ENCODE measurements around the gene DLL3.

Gene DLL3

GRCh38 chr19:39517432-39517831, 18.7 kb downstream of the DLL3 start:
- DNase-seq (ENCODE audit: low read depth): no peak

GRCh38 chr19:39518458-39518857, 19.7 kb downstream of the DLL3 start:
- no peak for DNase-seq (ENCODE audit: low read depth)

- DNase-seq (ENCODE audit: low read depth): no peak
Measured at GRCh38 chr19:39518975-39519374, 20.2 kb downstream of the DLL3 start.

GRCh38 chr19:39520541-39521484, 22.1 kb downstream of the DLL3 start:
- DNase-seq (ENCODE audit: low read depth): no peak

- DNase-seq (ENCODE audit: low read depth): no peak
Measured at GRCh38 chr19:39524495-39524894, 25.7 kb downstream of the DLL3 start.

- DNase-seq (ENCODE audit: low read depth): no peak
Measured at GRCh38 chr19:39525205-39525604, 26.5 kb downstream of the DLL3 start.

GRCh38 chr19:39531834-39532232, 33.1 kb downstream of the DLL3 start:
- DNase-seq (ENCODE audit: low read depth): no peak

- peak; percentile 90 for DNase-seq (ENCODE audit: low read depth)
Measured at GRCh38 chr19:39532233-39533002, 33.7 kb downstream of the DLL3 start, which contains the start of gene EID2B. EID2B (minus strand) TSS chr19:39532852; CDS start chr19:39532802, 50 bp downstream.

GRCh38 chr19:39533003-39533512, 34.3 kb downstream of the DLL3 start:
- DNase-seq (ENCODE audit: low read depth): no peak

GRCh38 chr19:39533791-39534190, 35.0 kb downstream of the DLL3 start:
- DNase-seq (ENCODE audit: low read depth): no peak

GRCh38 chr19:39539165-39539517, 40.4 kb downstream of the DLL3 start:
- no peak for DNase-seq (ENCODE audit: low read depth)

- peak; percentile 89 for DNase-seq (ENCODE audit: low read depth)
Measured at GRCh38 chr19:39539518-39540332, 41.0 kb downstream of the DLL3 start, which contains the start of gene EID2. EID2 (minus strand) TSS chr19:39540161; CDS start chr19:39540079, 82 bp downstream.

GRCh38 chr19:39540333-39540673, 41.6 kb downstream of the DLL3 start:
- no peak for DNase-seq (ENCODE audit: low read depth)

- no peak for DNase-seq (ENCODE audit: low read depth)
Measured at GRCh38 chr19:39542206-39542605, 43.5 kb downstream of the DLL3 start.

GRCh38 chr19:39543477-39543857, 44.7 kb downstream of the DLL3 start:
- DNase-seq (ENCODE audit: low read depth): no peak

GRCh38 chr19:39544226-39544903, 45.6 kb downstream of the DLL3 start:
- DNase-seq (ENCODE audit: low read depth): no peak

GRCh38 chr19:39544911-39545310, 46.2 kb downstream of the DLL3 start:
- no peak for DNase-seq (ENCODE audit: low read depth)

- no peak for DNase-seq (ENCODE audit: low read depth)
Measured at GRCh38 chr19:39546599-39546998, 47.9 kb downstream of the DLL3 start.

GRCh38 chr19:39550197-39550596, 51.5 kb downstream of the DLL3 start:
- no peak for DNase-seq (ENCODE audit: low read depth)

GRCh38 chr19:39553082-39553652, 54.4 kb downstream of the DLL3 start:
- no peak for DNase-seq (ENCODE audit: low read depth)

- no peak for DNase-seq (ENCODE audit: low read depth)
Measured at GRCh38 chr19:39554701-39555311, 56.1 kb downstream of the DLL3 start.

All from stimulated activated CD8-positive, alpha-beta memory T cell treated with anti-CD3 and anti-CD28 coated beads, Interleukin-4, amount 100 ng/mL, for 24 hours (primary cell).